Breast epithelium (tissue), 3 donors: ENCODE measurements around the gene SLC4A7.

Experiments used
- POLR2A ChIP-seq: fragments of 450-650 bp; IDR thresholded peaks from one replicate; pipeline ENCODE4 v1.6.1; 2016; ENCODE audit warnings: antibody characterized with exemption, mild to moderate bottlenecking, moderate library complexity
- POLR2AphosphoS5 ChIP-seq, 3 donors: sonication (generic); formaldehyde crosslinking; IDR thresholded peaks; one replicate each; pipeline ENCODE4 v1.6.1; 2017; ENCODE audit warnings: antibody characterized with exemption in 3 of 3
- TF ChIP-seq, protein P1 (sequence below), 3 donors: fragments of 450-650 bp; IDR thresholded peaks; one replicate each; pipeline ENCODE4 v1.5.1; 2016 to 2017; ENCODE audit warnings: antibody characterized with exemption in 3 of 3, mild to moderate bottlenecking in 3 of 3, moderate library complexity in 3 of 3

DNA sequence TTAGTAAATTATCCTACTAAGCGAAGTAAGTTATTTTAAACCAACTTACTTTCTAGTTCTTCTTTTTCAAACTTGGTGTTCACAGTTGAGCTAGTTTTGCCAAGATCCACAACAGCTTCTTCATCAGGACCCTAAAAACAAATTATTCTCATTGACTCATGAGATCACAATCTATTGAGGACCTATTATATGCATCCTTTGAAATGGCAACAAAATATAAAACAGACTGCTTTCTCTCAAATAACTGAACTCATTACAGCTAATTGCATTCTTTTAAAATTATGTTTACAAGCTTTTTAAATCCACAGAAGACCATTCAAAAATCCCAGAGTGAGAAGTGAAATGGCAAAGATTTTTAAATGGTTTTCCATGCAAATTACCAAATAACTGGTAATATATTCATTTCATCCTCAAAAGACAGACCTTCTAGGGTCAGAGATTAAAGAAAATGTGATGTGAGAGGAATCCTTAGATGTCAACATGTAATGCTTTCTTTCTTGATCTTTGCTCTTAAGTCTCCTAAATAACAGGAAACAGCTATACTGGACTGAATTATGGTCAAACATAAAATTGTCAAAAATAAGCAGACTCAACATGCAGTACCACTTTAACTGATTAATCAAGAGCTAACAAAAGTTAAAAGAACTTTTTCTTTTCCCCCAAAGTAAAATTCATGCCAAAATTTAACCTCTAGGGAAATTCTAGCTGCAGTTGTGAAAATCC, 31.7 kb downstream of the SLC4A7 start:
- TF ChIP-seq POLR2AphosphoS5 (IDR thresholded peaks at IDR 0.05): no peak
- TF ChIP-seq, protein P1, sequence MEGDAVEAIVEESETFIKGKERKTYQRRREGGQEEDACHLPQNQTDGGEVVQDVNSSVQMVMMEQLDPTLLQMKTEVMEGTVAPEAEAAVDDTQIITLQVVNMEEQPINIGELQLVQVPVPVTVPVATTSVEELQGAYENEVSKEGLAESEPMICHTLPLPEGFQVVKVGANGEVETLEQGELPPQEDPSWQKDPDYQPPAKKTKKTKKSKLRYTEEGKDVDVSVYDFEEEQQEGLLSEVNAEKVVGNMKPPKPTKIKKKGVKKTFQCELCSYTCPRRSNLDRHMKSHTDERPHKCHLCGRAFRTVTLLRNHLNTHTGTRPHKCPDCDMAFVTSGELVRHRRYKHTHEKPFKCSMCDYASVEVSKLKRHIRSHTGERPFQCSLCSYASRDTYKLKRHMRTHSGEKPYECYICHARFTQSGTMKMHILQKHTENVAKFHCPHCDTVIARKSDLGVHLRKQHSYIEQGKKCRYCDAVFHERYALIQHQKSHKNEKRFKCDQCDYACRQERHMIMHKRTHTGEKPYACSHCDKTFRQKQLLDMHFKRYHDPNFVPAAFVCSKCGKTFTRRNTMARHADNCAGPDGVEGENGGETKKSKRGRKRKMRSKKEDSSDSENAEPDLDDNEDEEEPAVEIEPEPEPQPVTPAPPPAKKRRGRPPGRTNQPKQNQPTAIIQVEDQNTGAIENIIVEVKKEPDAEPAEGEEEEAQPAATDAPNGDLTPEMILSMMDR (IDR thresholded peaks at IDR 0.05): no peak
- TF ChIP-seq POLR2A: no peak
